GM21528 (cell line): ENCODE measurements around the gene BDKRB1.

Experiments used
- ATAC-seq: cut with Tn5 transposase; IDR thresholded peaks from one replicate; pipeline ENCODE4 v1.9.1; 2021; ENCODE audit warnings: mild to moderate bottlenecking, moderate library complexity; ENCODE audit not compliant: unreplicated experiment, low FRiP score

BDKRB1 gene

GRCh38 chr14:96277890-96278289 lies 21.9 kb downstream of the BDKRB1 start:
- ATAC-seq, result no peak

- no peak for ATAC-seq
These were observed 23.6 kb downstream of the BDKRB1 start for GRCh38 chr14:96279564-96279963.

- ATAC-seq, result no peak
These were observed 24.1 kb downstream of the BDKRB1 start for GRCh38 chr14:96280104-96280503.

- ATAC-seq, result no peak
These were observed 25.5 kb downstream of the BDKRB1 start for GRCh38 chr14:96281486-96281885.

GRCh38 chr14:96284008-96284407 lies 28.0 kb downstream of the BDKRB1 start:
- no peak for ATAC-seq

GRCh38 chr14:96284430-96284829 lies 28.4 kb downstream of the BDKRB1 start:
- no peak for ATAC-seq

GRCh38 chr14:96285667-96286066 lies 29.7 kb downstream of the BDKRB1 start:
- ATAC-seq, result no peak

- ATAC-seq, result no peak
These were observed 30.2 kb downstream of the BDKRB1 start for GRCh38 chr14:96286251-96286650.

- ATAC-seq, result no peak
These were observed 31.8 kb downstream of the BDKRB1 start for GRCh38 chr14:96287856-96288255.

- ATAC-seq, result no peak
These were observed 38.2 kb downstream of the BDKRB1 start for GRCh38 chr14:96294246-96294645.

GRCh38 chr14:96297000-96297399 lies 41.0 kb downstream of the BDKRB1 start:
- no peak for ATAC-seq

GRCh38 chr14:96297997-96298515 lies 42.0 kb downstream of the BDKRB1 start:
- no peak for ATAC-seq

- ATAC-seq, result no peak
These were observed 43.4 kb downstream of the BDKRB1 start for GRCh38 chr14:96299441-96299840.

- no peak for ATAC-seq
These were observed 48.0 kb downstream of the BDKRB1 start for GRCh38 chr14:96303981-96304380.

- no peak for ATAC-seq
These were observed 48.9 kb downstream of the BDKRB1 start for GRCh38 chr14:96304956-96305355.

- no peak for ATAC-seq
These were observed 51.4 kb downstream of the BDKRB1 start for GRCh38 chr14:96307434-96307833.

GRCh38 chr14:96309133-96309895 lies 53.3 kb downstream of the BDKRB1 start:
- no peak for ATAC-seq

- no peak for ATAC-seq
These were observed 53.9 kb downstream of the BDKRB1 start for GRCh38 chr14:96309896-96310330.

GRCh38 chr14:96310906-96311305 lies 54.9 kb downstream of the BDKRB1 start:
- no peak for ATAC-seq
